ENCODE measurements around the gene DPP4.

DPP4 gene

DNA sequence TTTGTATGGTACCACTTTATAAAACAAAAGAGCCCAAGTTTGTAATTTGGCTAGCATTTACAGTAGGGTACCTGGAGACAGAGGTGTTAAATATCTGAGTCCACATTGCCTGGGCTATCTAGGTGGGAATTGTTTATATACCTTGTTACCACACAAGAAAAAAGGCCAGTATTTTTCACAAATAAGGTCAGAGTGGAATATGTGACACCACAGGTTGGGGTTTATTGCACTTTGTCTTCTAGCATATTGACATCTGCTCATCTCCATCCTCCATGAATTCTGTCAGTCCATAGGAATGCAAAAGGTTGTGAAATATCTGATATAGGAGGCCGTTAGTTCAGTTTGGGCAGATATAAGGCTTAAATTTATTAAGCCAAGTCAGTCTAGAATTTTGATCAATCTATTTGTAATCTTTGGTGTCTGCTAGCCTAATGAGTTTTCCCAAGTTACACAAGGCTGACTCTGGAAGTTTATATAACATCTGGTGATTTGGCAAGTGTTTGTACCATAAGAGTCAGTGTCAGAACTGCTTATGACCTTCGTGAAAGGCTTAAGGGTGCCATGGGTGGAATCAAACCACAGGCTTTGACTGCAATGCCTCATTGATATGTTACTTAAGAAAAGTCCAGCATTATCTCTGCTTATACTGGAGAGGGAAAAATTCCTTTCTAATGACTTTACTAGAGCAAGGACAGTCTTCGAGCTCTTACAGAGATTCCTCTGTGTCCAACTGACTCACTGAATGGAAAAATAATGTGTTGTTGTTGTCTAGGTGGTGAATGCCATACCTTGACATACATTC, 11.3 kb upstream of the DPP4 start:
- Histone ChIP-seq H3K4me1 (ENCODE audit: control insufficient read depth, insufficient read depth, low read length, poor library complexity, severe bottlenecking) (no peaks in the 10 kb centered on the region), H3K4me3 (ENCODE audit: insufficient read depth, low read depth, low read length, poor library complexity, severe bottlenecking) (no peak overlapping the region), H3K9me3 (ENCODE audit: control insufficient read depth, low read length) (no peaks in the 10 kb centered on the region), H3K27ac (ENCODE audit: insufficient read depth, low read length, poor library complexity, severe bottlenecking) (no peak overlapping the region), H3K36me3 (ENCODE audit: control insufficient read depth, insufficient read depth, low read length) (no peaks in the 10 kb centered on the region), H3K27me3 (replicated peaks; ENCODE audit: control insufficient read depth, insufficient read depth, low read length, poor library complexity, severe bottlenecking) (no peaks in the 10 kb centered on the region)
- DNase-seq, result no peak

DNA sequence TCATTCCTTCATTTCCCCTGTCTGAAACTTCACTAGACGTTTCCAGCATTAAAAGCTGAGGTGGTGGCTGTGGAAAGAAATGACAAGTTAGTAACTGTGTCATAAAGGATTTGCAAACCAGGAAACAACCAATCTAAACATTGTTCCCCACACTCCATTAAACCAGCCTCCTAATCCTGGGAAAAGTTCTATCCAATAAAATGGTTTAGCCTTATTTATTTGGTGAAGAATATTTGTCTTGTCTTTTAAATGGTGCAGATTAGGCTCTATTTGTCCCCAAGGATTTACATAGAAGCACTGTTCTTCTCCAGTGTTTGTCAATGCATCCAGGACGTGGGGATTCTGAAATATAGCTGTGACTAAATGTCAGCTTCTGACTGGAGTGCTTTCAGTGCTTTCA, 10.5 kb upstream of the DPP4 start:
- Histone ChIP-seq H3K4me1 (ENCODE audit: control insufficient read depth, insufficient read depth, low read length, poor library complexity, severe bottlenecking) (no peaks in the 10 kb centered on the region), H3K9me3 (ENCODE audit: control insufficient read depth, low read length) (peaks cover 6% of the 10 kb centered on the region), H3K27ac (ENCODE audit: insufficient read depth, low read length, poor library complexity, severe bottlenecking) (no peak overlapping the region), H3K36me3 (ENCODE audit: control insufficient read depth, insufficient read depth, low read length) (no peaks in the 10 kb centered on the region), H3K27me3 (replicated peaks; ENCODE audit: control insufficient read depth, insufficient read depth, low read length, poor library complexity, severe bottlenecking) (no peaks in the 10 kb centered on the region), H3K4me3 (ENCODE audit: insufficient read depth, low read depth, low read length, poor library complexity, severe bottlenecking) (no peak overlapping the region)
- no peak for DNase-seq

DNA sequence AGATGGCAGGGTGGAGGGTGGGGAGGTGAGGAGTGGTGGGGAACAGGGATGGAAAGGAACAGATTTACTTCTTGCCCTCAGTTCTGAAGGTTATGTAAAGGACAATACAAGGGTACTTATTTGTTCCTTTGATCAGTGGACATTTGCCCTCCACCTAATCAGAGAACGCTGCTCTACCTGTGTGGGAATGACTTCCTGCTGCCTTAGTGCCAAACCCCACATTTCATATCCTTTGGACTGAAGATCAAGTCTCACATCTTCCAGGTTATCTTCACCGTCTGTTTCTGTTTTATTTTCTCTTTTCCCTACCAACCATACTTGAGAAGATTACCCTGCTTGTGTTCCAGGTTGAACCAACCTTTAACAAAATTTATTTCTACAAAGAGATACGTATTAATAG, 8.7 kb upstream of the DPP4 start:
- Histone ChIP-seq H3K9me3 (ENCODE audit: control insufficient read depth, low read length) (peaks cover 6% of the 10 kb centered on the region), H3K4me3 (ENCODE audit: insufficient read depth, low read depth, low read length, poor library complexity, severe bottlenecking) (no peak overlapping the region), H3K4me1 (ENCODE audit: control insufficient read depth, insufficient read depth, low read length, poor library complexity, severe bottlenecking) (no peaks in the 10 kb centered on the region), H3K27ac (ENCODE audit: insufficient read depth, low read length, poor library complexity, severe bottlenecking) (no peak overlapping the region), H3K36me3 (ENCODE audit: control insufficient read depth, insufficient read depth, low read length) (no peaks in the 10 kb centered on the region), H3K27me3 (replicated peaks; ENCODE audit: control insufficient read depth, insufficient read depth, low read length, poor library complexity, severe bottlenecking) (no peaks in the 10 kb centered on the region)
- no peak for DNase-seq

DNA sequence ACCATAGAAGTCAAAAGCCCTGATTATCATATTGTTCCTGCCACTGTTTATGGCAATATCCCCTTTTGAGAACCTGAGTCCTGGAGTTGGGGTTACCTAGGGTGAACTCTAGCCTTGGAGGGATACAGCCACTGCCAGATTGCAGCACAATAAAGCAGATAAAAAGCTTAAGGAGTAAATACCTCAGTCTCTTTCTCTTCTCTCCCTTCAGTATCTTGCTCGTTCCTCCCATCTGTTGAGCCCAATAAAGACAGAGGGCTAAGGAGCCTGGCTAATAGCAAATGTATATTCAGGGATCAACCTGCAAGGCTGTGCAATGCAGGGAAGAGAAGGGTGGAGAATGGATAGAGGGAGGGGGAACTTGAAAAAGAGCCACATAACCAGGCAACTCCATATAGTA, 8.0 kb upstream of the DPP4 start:
- Histone ChIP-seq H3K9me3 (ENCODE audit: control insufficient read depth, low read length) (peaks cover 6% of the 10 kb centered on the region), H3K27me3 (replicated peaks; ENCODE audit: control insufficient read depth, insufficient read depth, low read length, poor library complexity, severe bottlenecking) (no peaks in the 10 kb centered on the region), H3K4me1 (ENCODE audit: control insufficient read depth, insufficient read depth, low read length, poor library complexity, severe bottlenecking) (no peaks in the 10 kb centered on the region), H3K4me3 (ENCODE audit: insufficient read depth, low read depth, low read length, poor library complexity, severe bottlenecking) (no peak overlapping the region), H3K27ac (ENCODE audit: insufficient read depth, low read length, poor library complexity, severe bottlenecking) (no peak overlapping the region), H3K36me3 (ENCODE audit: control insufficient read depth, insufficient read depth, low read length) (no peaks in the 10 kb centered on the region)
- DNase-seq, result no peak

DNA sequence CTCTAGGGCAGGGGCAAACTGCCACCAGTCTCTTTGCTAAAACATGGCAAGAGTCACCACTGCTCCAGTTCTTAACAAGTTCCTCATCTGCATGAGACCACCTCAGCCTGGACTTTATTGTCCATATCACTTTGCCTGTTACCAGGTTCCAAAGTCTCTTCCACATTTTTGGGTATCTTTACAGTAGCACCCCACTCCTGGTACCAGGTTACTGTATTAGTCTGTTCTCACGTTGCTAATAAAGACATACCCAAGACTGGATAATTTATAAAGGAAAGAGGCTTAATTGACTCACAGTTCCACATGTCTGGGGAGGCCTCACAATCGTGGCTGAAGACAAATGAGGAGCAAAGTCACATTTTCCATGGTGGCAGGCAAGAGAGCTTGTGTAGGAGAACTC, 5.5 kb upstream of the DPP4 start:
- H3K4me3 ChIP-seq (ENCODE audit: insufficient read depth, low read depth, low read length, poor library complexity, severe bottlenecking), result no peak overlapping the region
- H3K36me3 ChIP-seq (ENCODE audit: control insufficient read depth, insufficient read depth, low read length), result no peaks in the 10 kb centered on the region
- no peaks in the 10 kb centered on the region for H3K27me3 ChIP-seq (replicated peaks; ENCODE audit: control insufficient read depth, insufficient read depth, low read length, poor library complexity, severe bottlenecking)
- no peak overlapping the region for H3K27ac ChIP-seq (ENCODE audit: insufficient read depth, low read length, poor library complexity, severe bottlenecking)
- peaks cover under 1% of the 10 kb centered on the region for H3K4me1 ChIP-seq (ENCODE audit: control insufficient read depth, insufficient read depth, low read length, poor library complexity, severe bottlenecking)
- DNase-seq, result no peak
- H3K9me3 ChIP-seq (ENCODE audit: control insufficient read depth, low read length), result peaks cover 6% of the 10 kb centered on the region

DNA sequence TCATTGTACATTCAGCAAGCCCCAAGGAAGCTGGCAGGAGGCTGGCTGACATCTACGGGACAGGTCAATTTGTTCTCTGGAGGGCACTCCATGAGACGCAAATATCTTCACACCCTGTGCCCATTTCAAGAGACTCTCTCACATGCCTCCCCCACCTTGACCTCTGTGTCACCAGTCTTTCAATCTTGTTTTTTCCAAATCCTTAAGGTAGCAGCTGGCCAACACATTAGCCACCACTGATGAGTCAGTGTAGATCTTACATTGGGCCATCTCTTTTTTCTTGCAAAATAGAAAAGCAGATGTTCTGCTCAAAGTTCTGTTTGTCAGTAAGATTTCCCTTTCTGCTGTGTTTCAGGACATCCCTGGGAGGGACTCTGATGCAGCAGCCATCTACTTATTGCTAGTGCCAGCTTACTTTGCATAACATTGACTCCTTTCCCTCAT, 1.7 kb upstream of the DPP4 start:
- H3K4me1 ChIP-seq (ENCODE audit: control insufficient read depth, insufficient read depth, low read length, poor library complexity, severe bottlenecking), result peaks cover 12% of the 10 kb centered on the region
- no peaks in the 10 kb centered on the region for H3K27me3 ChIP-seq (replicated peaks; ENCODE audit: control insufficient read depth, insufficient read depth, low read length, poor library complexity, severe bottlenecking)
- no peak overlapping the region for H3K27ac ChIP-seq (ENCODE audit: insufficient read depth, low read length, poor library complexity, severe bottlenecking)
- no peak for DNase-seq
- no peaks in the 10 kb centered on the region for H3K36me3 ChIP-seq (ENCODE audit: control insufficient read depth, insufficient read depth, low read length)
- H3K9me3 ChIP-seq (ENCODE audit: control insufficient read depth, low read length), result peaks cover 6% of the 10 kb centered on the region
- no peak overlapping the region for H3K4me3 ChIP-seq (ENCODE audit: insufficient read depth, low read depth, low read length, poor library complexity, severe bottlenecking)

DNA sequence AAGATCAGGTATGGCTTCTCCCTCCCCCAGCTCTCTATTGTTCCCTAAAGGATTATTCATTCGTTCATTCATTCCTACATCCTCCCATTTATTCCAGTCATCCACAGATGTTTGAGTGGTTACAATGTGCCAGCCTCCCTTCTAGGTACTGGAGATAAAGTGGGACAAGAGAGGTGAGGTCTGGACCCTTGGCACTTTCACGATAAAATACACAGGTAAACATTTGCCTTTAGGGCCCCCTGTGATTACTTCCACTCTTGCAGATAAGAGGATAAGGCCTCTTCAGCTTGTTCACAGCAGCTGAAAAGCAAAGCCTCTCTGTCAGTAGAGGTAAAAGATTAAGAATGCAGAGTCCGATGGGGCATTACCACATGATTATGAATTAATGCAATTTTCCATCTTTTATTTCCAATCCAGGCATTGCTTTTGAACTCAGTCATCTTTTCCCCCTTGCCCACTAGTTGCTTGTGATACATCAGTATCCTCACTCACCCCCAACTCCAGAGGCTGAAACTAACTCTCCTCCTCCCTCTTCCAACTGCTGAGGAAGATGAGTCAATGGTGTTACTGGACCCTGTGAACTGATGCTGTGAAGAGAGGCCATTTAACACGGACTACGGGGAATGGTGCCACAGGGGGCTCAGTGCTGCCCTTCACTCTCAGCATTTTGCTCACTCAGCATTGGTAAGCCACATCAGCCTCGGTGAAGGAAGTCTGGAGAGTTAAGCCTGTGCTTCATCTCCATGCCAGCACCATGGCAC, 1.1 kb upstream of the DPP4 start:
- H3K27ac ChIP-seq (ENCODE audit: insufficient read depth, low read length, poor library complexity, severe bottlenecking), result no peak overlapping the region
- H3K27me3 ChIP-seq (replicated peaks; ENCODE audit: control insufficient read depth, insufficient read depth, low read length, poor library complexity, severe bottlenecking), result no peaks in the 10 kb centered on the region
- no peaks in the 10 kb centered on the region for H3K36me3 ChIP-seq (ENCODE audit: control insufficient read depth, insufficient read depth, low read length)
- no peak for DNase-seq
- H3K4me3 ChIP-seq (ENCODE audit: insufficient read depth, low read depth, low read length, poor library complexity, severe bottlenecking), result no peak overlapping the region
- H3K9me3 ChIP-seq (ENCODE audit: control insufficient read depth, low read length), result peaks cover 5% of the 10 kb centered on the region
- peaks cover 15% of the 10 kb centered on the region for H3K4me1 ChIP-seq (ENCODE audit: control insufficient read depth, insufficient read depth, low read length, poor library complexity, severe bottlenecking)

DNA sequence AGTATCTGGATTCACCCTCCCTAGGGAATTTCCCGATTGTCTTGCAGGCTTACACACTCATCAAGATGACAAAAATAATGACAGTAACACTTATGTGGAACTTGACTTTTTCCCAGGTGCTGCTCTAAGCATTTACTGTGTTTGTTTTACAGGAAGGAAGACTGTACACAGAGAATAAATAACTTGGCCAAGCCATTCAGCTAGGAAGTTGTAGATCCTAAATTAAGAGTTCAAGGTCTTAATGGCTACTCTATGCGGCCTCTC, 549 bp upstream of the DPP4 start:
- Histone ChIP-seq H3K4me3 (ENCODE audit: insufficient read depth, low read depth, low read length, poor library complexity, severe bottlenecking) (peak overlapping the region; percentile 100), H3K9me3 (ENCODE audit: control insufficient read depth, low read length) (no peaks in the 10 kb centered on the region), H3K36me3 (ENCODE audit: control insufficient read depth, insufficient read depth, low read length) (no peaks in the 10 kb centered on the region), H3K4me1 (ENCODE audit: control insufficient read depth, insufficient read depth, low read length, poor library complexity, severe bottlenecking) (peaks cover 15% of the 10 kb centered on the region), H3K27ac (ENCODE audit: insufficient read depth, low read length, poor library complexity, severe bottlenecking) (peak overlapping the region; percentile 63), H3K27me3 (replicated peaks; ENCODE audit: control insufficient read depth, insufficient read depth, low read length, poor library complexity, severe bottlenecking) (no peaks in the 10 kb centered on the region)
- no peak for DNase-seq

DNA sequence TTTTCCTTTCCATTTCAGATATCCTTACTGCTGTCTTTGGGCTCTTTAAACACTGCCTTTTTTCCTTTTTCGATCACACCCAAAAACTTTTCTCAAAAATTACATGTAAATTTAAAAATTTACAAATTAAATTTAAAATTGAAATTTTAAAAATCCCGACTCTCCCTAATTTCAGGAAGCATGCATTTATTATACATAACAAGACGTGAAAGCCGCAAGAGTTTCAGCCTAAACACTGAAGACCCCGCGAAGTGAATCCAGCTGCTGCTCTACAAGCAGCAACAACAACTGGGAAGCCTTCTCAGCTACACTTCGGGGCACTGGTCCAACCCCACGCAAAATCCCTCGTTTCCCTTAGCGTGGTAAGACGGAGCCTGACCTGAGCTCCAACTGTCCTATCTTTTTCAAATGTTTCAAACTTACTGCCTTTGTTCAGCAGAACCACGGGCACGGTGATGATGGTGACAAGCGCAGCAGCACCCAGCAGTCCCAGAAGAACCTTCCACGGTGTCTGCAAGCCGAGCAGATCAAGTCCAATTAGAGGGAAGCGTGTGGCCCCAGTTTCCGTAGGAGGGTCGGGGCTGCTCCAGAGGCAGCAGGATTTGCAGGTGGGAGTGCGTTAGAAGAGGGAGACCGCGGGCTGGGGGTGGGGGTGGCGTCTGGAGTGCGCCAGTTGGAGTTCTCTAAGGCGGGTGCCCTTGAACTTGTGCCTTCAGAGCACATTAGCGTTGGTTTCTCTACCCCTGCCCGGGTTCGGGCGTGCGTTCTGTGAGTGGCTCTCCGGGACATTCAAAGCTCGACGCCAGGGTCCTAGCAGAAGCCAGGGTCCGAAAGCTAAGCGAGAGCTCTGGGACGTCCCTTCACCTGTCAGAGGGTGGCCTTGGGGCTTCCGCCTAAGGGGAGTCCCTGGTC, 783 bp downstream of the DPP4 start:
- peak overlapping the region; percentile 63 for H3K27ac ChIP-seq (ENCODE audit: insufficient read depth, low read length, poor library complexity, severe bottlenecking)
- H3K27me3 ChIP-seq (replicated peaks; ENCODE audit: control insufficient read depth, insufficient read depth, low read length, poor library complexity, severe bottlenecking), result no peaks in the 10 kb centered on the region
- H3K9me3 ChIP-seq (ENCODE audit: control insufficient read depth, low read length), result no peaks in the 10 kb centered on the region
- H3K4me1 ChIP-seq (ENCODE audit: control insufficient read depth, insufficient read depth, low read length, poor library complexity, severe bottlenecking), result peaks cover 17% of the 10 kb centered on the region
- H3K4me3 ChIP-seq (ENCODE audit: insufficient read depth, low read depth, low read length, poor library complexity, severe bottlenecking), result peak overlapping the region; percentile 100
- peaks cover 3% of the 10 kb centered on the region for H3K36me3 ChIP-seq (ENCODE audit: control insufficient read depth, insufficient read depth, low read length)
- DNase-seq, result no peak
